NCI-H345 treated with DMSO at 0.1 percent for 48 hours (cell line): ENCODE results near the gene OFD1.
"Not testable (repeated sequence)": the region's sequence is repeated elsewhere in the genome, so short reads cannot be mapped to it uniquely, and the experiment has no call there.

Source experiments
- DNase-seq: peaks from one replicate; lab custom pipeline; 2025; ENCODE audit not compliant: unreplicated experiment; lab: John Stamatoyannopoulos, UW

OFD1 gene

GRCh38 chrX:13700380-13700779, 34.2 kb upstream of the OFD1 start:
- DNase-seq = no peak

DNA sequence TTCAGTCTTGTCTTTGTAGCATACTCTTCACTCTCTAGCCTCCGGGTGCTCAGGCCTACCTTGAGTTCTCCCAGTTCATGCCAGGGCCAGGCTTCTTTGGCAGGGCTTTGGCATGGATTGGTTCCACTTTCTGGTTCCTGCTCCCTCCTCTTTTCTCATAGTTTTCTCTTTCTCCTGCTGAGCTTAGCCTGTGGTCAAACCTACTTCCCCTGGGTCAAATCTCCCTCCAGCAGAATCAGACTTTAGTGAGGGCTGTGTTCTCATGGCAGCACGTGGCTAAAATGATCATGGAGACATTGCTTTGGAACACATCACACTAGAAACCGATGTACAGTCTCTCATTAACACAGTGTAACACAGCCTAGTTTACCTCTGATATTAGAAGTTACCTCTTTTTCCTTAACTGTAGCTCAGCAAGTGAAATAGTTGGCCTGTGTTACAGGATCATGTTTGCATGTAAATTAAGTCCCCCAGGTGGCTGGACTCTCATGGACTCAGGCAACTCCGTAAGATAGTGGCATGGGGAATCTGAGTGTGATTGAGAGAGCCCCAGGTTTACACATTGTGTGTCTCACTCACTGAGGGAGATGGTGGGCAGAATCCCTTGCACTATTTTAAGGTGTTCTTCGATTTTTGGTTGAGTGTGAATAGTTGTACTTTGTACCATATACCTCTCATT, 32.3 kb upstream of the OFD1 start:
- no peak for DNase-seq

GRCh38 chrX:13703135-13703534, 31.4 kb upstream of the OFD1 start:
- DNase-seq = no peak

DNA sequence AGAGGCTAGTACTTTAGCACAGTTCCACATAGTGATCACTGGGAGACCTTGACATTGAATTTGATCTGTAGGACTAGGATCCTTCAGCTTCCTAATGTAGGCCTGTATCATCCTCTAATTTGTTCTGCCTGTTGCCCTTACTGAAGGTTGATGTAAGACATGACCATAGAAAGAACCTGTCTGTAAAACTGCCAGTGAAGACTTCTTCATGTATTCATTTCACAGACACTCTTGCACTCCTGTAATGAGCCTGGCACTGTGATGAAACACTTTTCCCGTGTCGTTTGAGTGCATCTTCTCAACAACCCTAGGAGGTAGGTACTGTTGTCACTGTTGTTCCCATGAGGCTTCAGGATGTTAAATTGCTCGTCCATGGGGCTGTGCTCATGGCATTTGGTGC, 31.0 kb upstream of the OFD1 start:
- DNase-seq = no peak

GRCh38 chrX:13711141-13711540, 23.4 kb upstream of the OFD1 start:
- DNase-seq = no peak

- DNase-seq = no peak
Measured at GRCh38 chrX:13716455-13716854, 18.1 kb upstream of the OFD1 start.

GRCh38 chrX:13716905-13717304, 17.6 kb upstream of the OFD1 start:
- no peak for DNase-seq

GRCh38 chrX:13717700-13718472, 16.7 kb upstream of the OFD1 start:
- DNase-seq = no peak

DNA sequence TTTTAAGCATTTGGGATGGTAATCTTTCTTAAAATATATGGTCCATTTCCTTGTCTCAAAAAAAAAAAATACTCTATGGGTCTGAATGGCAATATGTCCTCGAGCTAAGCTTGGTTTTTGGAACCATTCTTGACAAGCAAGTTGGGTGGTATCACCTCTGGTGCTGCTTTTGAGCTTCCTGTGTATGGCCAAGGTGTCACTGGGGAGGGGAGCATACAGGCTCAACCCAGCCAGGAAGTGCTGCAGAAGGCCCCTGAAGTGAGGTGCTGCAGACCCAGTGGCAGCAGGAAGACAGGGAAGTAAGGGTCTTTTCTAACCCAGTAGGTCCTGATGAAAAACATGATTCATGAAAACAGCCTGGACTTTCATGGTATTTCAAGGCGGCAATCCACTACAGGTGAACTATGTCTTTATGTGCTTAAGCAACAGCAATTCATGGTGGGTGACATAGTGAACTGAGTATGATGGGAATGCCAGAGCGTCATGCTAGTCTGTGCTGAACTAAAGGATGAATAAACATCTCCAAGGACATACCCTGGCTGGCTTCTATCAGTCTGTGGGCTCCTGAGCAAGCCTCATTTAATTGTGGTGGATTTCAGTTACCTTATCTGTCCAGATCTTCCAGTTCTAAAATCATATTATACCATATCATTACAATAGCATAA, 15.2 kb upstream of the OFD1 start:
- DNase-seq = no peak

GRCh38 chrX:13721371-13721770, 13.2 kb upstream of the OFD1 start:
- no peak for DNase-seq

DNA sequence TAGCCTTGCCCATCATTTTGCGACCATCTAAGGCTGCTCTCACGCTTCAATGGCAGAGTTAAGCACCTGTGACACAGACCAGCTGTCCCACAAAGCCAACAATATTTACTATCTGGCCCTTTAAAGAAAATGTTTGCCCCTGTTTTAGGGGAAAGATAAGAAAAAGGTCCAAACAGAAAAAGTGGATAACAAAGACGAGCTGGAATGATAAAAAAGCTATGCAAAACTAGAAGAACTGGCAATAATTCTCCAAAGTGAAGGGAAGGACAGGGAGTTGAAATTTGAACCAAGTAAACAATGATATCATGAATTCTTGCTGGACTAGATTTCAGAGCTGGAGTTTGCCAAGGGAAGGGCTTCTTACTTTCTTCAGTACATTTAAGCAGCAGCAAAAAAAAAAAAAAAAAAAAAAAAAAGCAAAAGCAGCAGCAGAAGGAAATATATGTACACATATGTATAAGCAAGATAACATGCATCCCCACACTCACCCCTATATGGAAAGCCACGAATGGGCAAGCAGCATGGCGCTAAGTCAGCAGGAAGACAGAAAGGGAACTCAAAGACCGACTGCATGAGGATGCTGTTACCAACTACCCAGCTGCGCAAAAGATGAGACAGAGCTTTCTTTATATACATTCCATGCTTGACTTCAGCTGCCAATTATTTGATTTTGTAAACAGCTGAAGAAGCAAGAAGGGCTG, 12.6 kb upstream of the OFD1 start:
- no peak for DNase-seq

- not testable (repeated sequence) for DNase-seq
Measured at GRCh38 chrX:13724878-13725277, 9.7 kb upstream of the OFD1 start.

GRCh38 chrX:13726583-13726982, 8.0 kb upstream of the OFD1 start:
- not testable (repeated sequence) for DNase-seq

DNA sequence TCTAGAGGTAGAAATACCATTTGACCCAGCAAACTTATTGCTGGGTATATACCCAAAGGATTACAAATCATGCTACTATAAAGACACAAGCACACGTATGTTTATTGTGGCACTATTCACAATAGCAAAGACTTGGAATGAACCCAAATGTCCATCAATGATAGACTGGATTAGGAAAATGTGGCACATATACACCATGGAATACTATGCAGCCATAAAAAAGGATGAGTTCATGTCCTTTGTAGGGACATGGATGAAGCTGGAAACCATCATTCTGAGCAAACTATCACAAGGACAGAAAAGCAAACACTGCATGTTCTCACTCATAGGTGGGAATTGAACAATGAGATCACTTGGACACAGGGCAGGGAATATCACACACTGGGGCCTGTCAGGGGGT, 4.0 kb upstream of the OFD1 start:
- not testable (repeated sequence) for DNase-seq

DNA sequence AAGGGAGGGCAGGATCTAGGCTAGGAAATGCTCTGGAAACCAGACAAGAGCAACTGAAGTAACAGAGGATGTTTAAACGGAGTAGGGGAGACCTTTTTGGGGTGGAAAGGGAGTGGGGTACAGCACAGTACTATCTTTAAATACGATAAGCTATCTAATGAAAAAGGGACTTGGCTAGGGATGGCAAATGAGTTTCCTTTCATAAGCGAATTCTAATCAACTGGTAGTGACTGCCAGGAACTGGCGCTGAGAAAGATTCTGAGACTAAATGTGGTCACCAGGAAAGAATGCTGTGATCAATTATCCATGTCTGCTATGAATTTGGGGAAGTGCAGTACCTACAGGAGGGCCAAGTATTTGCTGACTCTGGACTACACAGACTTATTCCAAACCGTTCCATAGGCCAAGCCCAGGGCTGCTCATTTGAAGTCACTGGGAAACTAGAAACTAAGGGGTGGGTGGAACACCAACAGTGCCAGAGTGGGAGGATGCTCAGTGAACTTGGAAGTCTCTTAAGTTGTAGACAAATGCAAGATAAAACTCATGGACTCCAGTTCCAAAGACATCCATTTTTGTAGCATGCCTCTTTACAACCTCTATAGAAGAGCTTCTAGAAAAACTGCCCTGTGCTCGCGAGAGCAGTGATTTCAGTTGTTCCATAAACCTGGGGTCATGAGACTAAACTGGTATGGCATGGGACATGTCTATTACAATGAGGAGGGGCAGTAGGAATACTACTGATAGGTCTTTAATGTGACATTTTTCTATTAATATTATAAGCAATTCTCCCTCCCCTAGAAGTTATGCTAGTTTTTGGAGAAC, 2.1 kb upstream of the OFD1 start:
- no peak for DNase-seq

DNA sequence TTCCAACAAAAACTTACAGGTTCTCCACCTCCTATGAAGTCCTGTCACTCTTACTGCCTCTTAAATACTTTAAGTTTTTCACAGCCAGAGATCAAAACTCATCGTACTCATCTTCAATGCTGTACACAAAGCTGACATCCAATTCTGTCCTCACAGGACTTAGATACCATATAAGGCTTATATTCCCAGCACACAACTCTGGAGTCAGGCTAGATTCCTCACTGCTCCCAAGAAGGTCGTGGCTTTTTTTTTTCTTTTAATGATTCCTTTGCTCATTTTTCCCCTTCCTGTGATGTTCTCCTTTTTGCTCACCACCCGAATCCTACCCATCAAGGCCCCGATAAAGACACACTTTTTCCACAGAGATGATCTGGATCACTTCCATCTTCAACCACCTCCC, 1.0 kb upstream of the OFD1 start:
- no peak for DNase-seq

DNA sequence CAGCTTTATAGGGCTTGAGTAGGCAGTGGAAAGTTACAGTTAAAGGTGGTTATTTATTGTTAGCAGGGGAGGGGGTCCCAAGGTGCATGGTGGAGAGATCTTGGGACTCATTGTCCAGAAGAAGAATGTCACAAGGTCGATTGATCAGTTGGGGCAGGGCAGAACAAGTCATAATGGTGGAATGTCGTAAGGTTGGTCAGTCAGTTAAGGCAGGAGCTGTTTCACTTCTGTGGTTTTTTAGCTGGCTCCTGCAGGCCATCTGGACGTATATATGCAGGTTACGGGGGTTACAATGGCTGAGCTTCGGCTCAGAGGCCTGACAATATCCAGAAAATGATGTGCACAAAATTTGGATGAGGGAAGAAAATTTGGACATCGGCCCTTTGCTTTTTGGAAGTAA, 7.1 kb downstream of the OFD1 start:
- no peak for DNase-seq

GRCh38 chrX:13742397-13743176, 8.0 kb downstream of the OFD1 start:
- no peak for DNase-seq

GRCh38 chrX:13747836-13748235, 13.3 kb downstream of the OFD1 start:
- no peak for DNase-seq

GRCh38 chrX:13748486-13748885, 13.9 kb downstream of the OFD1 start:
- no peak for DNase-seq
